Measurements from ENCODE around the gene PUS7L.

Gene PUS7L

DNA sequence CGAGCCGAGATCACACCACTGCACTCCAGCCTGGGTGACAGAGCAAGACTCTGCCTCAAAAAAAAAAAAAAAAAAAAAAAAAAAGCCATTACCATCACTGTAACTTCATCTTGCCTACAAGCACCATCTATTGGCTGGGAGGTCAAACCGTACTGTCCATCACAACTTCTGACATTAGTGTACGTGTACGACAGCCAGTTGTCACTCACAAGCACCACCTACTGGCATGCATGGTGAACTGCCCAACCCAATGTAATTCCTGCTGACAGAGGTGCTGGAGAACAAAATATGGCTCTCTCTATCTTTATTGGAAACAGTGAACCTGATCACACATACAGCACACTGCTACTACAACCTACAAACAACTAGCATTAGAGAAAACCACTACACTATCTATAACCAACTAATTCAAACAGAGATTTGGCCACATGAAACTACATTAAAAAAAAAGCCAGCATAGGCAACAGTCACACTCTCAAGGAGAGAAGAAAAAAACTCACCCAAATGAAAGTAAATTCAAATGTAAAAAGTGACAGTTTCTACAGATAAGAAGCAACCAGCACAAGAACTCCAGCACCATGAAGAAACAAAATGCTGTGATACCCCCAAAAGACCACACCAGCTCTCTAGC lies 82.3 kb downstream of the PUS7L start:
- Histone ChIP-seq H2AFZ (ENCODE audit: low read length) (no peak overlapping the region), H3K4me1 (ENCODE audit: low read length) (no peaks in the 10 kb centered on the region), H3K79me2 (ENCODE audit: low read length) (no peaks in the 10 kb centered on the region), H4K20me1 (ENCODE audit: insufficient read depth, low read length) (no peaks in the 10 kb centered on the region), H3K9me2 (replicated peaks; ENCODE audit: insufficient read depth, low read length) (no peaks in the 10 kb centered on the region), H3K4me2 (ENCODE audit: low read depth, low read length) (no peak overlapping the region), H3K9me3 (replicated peaks; ENCODE audit: insufficient read depth, low read length) (no peaks in the 10 kb centered on the region), H3K36me3 (replicated peaks; ENCODE audit: insufficient read depth, low read length) (no peaks in the 10 kb centered on the region), H3K27me3 (replicated peaks; ENCODE audit: insufficient read depth, low read length) (no peaks in the 10 kb centered on the region), H3K4me3 (ENCODE audit: low read length) (no peak overlapping the region), H3F3A (ENCODE audit: insufficient read depth, low read length) (no peaks in the 10 kb centered on the region), H3K9ac (ENCODE audit: low read length) (no peak overlapping the region), H3K27ac (ENCODE audit: low read length) (no peak overlapping the region)
- peak; percentile 27 for DNase-seq
- TF ChIP-seq EZH2phosphoT487 (IDR thresholded peaks at IDR 0.05; ENCODE audit: low read length) (no peak), EZH2 (optimal IDR thresholded peaks at IDR 0.05; ENCODE audit: low read depth, low read length) (no peak)
- TF ChIP-seq, protein P1, sequence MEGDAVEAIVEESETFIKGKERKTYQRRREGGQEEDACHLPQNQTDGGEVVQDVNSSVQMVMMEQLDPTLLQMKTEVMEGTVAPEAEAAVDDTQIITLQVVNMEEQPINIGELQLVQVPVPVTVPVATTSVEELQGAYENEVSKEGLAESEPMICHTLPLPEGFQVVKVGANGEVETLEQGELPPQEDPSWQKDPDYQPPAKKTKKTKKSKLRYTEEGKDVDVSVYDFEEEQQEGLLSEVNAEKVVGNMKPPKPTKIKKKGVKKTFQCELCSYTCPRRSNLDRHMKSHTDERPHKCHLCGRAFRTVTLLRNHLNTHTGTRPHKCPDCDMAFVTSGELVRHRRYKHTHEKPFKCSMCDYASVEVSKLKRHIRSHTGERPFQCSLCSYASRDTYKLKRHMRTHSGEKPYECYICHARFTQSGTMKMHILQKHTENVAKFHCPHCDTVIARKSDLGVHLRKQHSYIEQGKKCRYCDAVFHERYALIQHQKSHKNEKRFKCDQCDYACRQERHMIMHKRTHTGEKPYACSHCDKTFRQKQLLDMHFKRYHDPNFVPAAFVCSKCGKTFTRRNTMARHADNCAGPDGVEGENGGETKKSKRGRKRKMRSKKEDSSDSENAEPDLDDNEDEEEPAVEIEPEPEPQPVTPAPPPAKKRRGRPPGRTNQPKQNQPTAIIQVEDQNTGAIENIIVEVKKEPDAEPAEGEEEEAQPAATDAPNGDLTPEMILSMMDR (IDR thresholded peaks at IDR 0.05; ENCODE audit: low read length) = peak; percentile 64

DNA sequence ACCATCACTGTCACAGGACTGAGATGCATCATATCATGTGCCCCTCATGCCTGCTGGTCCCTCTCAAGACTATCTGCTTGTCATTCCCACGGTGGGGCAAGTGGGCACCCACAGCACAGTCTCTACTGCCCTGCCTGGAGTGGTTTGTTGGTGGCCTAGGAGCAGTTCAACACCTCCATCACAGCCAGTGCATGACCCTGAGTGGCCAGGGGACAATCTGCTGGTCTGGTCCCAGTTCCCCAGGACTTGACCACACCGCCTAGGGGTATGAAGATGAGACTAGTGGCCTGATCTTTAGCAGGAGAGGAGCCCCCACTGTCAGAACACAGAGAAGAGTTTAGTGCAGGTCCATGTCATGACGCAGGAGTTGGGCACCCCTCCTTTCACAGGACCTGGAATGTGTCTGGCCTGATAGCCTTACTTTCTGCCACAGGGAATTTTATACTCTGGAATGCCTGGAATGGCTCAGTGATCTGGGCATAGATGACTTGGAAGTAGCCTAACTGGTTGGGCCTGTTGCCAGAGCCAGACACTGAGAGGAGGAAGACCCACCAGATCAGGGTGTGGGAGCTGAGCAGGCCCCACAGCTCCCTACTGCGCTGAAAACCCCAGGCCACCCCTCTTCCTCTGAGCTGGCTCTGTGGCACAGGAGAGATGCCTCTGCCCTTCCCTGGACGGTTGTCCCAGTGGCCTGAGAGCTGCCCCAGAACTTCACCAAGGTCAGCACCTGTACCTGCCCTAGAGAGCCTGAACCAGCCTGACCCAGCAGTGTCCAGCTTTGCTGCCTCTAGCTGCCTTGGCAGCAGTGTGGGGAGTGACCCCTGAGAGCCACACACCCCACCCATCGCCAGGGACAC lies 83.3 kb downstream of the PUS7L start:
- no peaks in the 10 kb centered on the region for H3K79me2 ChIP-seq (ENCODE audit: low read length)
- no peak overlapping the region for H3K4me2 ChIP-seq (ENCODE audit: low read depth, low read length)
- no peak overlapping the region for H3K9ac ChIP-seq (ENCODE audit: low read length)
- H2AFZ ChIP-seq (ENCODE audit: low read length) = no peak overlapping the region
- no peaks in the 10 kb centered on the region for H3K36me3 ChIP-seq (replicated peaks; ENCODE audit: insufficient read depth, low read length)
- no peaks in the 10 kb centered on the region for H3F3A ChIP-seq (ENCODE audit: insufficient read depth, low read length)
- H3K9me2 ChIP-seq (replicated peaks; ENCODE audit: insufficient read depth, low read length) = no peaks in the 10 kb centered on the region
- H3K9me3 ChIP-seq (replicated peaks; ENCODE audit: insufficient read depth, low read length) = no peaks in the 10 kb centered on the region
- TF ChIP-seq EZH2phosphoT487 (IDR thresholded peaks at IDR 0.05; ENCODE audit: low read length) (no peak), EZH2 (optimal IDR thresholded peaks at IDR 0.05; ENCODE audit: low read depth, low read length) (no peak)
- TF ChIP-seq, protein P1 (IDR thresholded peaks at IDR 0.05; ENCODE audit: low read length) = no peak
- no peaks in the 10 kb centered on the region for H4K20me1 ChIP-seq (ENCODE audit: insufficient read depth, low read length)
- H3K4me3 ChIP-seq (ENCODE audit: low read length) = no peak overlapping the region
- H3K27me3 ChIP-seq (replicated peaks; ENCODE audit: insufficient read depth, low read length) = no peaks in the 10 kb centered on the region
- no peaks in the 10 kb centered on the region for H3K4me1 ChIP-seq (ENCODE audit: low read length)
- DNase-seq = no peak
- no peak overlapping the region for H3K27ac ChIP-seq (ENCODE audit: low read length)

DNA sequence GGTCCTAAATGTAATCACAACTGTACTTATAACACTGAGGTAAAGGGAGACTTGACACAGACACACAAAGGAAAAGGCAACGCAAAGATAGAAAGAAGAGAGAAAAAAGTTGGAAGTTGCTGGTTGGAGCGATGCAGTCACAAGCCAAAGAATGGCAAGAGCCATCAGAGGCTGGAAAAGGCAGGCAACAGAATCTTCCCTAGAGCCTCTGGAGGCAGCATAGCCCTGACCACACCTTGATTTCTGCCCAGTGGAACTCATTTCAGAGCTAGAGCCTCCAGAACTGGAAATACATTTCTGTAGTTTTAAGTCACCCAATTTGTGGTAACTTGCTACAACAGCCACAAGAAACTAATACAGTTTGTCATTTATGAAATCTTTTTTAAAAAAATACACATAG lies 89.2 kb downstream of the PUS7L start:
- Histone ChIP-seq H3K36me3 (replicated peaks; ENCODE audit: insufficient read depth, low read length) (no peaks in the 10 kb centered on the region), H3K4me2 (ENCODE audit: low read depth, low read length) (no peak overlapping the region), H2AFZ (ENCODE audit: low read length) (no peak overlapping the region), H3K27ac (ENCODE audit: low read length) (no peak overlapping the region), H3F3A (ENCODE audit: insufficient read depth, low read length) (no peaks in the 10 kb centered on the region), H3K9me2 (replicated peaks; ENCODE audit: insufficient read depth, low read length) (no peaks in the 10 kb centered on the region), H3K4me1 (ENCODE audit: low read length) (no peaks in the 10 kb centered on the region), H3K27me3 (replicated peaks; ENCODE audit: insufficient read depth, low read length) (no peaks in the 10 kb centered on the region), H3K79me2 (ENCODE audit: low read length) (no peaks in the 10 kb centered on the region), H4K20me1 (ENCODE audit: insufficient read depth, low read length) (no peaks in the 10 kb centered on the region), H3K4me3 (ENCODE audit: low read length) (no peak overlapping the region), H3K9me3 (replicated peaks; ENCODE audit: insufficient read depth, low read length) (no peaks in the 10 kb centered on the region), H3K9ac (ENCODE audit: low read length) (no peak overlapping the region)
- DNase-seq = no peak
- TF ChIP-seq EZH2 (optimal IDR thresholded peaks at IDR 0.05; ENCODE audit: low read depth, low read length) (no peak), EZH2phosphoT487 (IDR thresholded peaks at IDR 0.05; ENCODE audit: low read length) (no peak)
- TF ChIP-seq, protein P1 (IDR thresholded peaks at IDR 0.05; ENCODE audit: low read length) = no peak
